Astrocyte of the spinal cord (primary cell): Measurements from ENCODE around the gene CRTAP.

Experiments used
- DNase-seq: peaks from one replicate; pipeline ENCODE4 v3.0.0; 2011; ENCODE audit warnings: low read depth, low spot score
- H3K4me3 ChIP-seq: 2 replicates; pipeline ENCODE4 v1.5.1; 2011; ENCODE audit warnings: low read depth, mild to moderate bottlenecking, low read length, moderate library complexity
- CTCF ChIP-seq: IDR thresholded peaks from 2 replicates; pipeline ENCODE4 v1.5.1; 2012; ENCODE audit warnings: low read depth, mild to moderate bottlenecking, low read length, inconsistent platforms
- in situ Hi-C: cut with HindIII; loops from 2 replicates; pipeline ENCODE4 v1.10.0; 2017; ENCODE audit warnings: low sequenced_read_pairs

Gene CRTAP

GRCh38 chr3:33167284-33167683 lies 53.5 kb downstream of the CRTAP start:
- in situ Hi-C loops: no loop called here
- no peak for DNase-seq
- H3K4me3 ChIP-seq: no peak overlapping the region
- TF ChIP-seq CTCF: no peak

- H3K4me3 ChIP-seq: no peak overlapping the region
- peak; percentile 7 for TF ChIP-seq CTCF
- peak; percentile 86 for DNase-seq
- in situ Hi-C loops: no loop called here
These were observed 54.0 kb downstream of the CRTAP start for GRCh38 chr3:33167716-33168336.

GRCh38 chr3:33170531-33170930 lies 56.7 kb downstream of the CRTAP start:
- no peak for DNase-seq
- no peak overlapping the region for H3K4me3 ChIP-seq
- in situ Hi-C loops: no loop called here
- TF ChIP-seq CTCF: no peak

GRCh38 chr3:33171580-33171979 lies 57.8 kb downstream of the CRTAP start:
- H3K4me3 ChIP-seq: no peak overlapping the region
- no peak for TF ChIP-seq CTCF
- no peak for DNase-seq
- in situ Hi-C loops: no loop called here

GRCh38 chr3:33173103-33173502 lies 59.3 kb downstream of the CRTAP start:
- no peak overlapping the region for H3K4me3 ChIP-seq
- no peak for TF ChIP-seq CTCF
- in situ Hi-C loops: no loop called here
- DNase-seq: no peak

GRCh38 chr3:33173672-33174071 lies 59.9 kb downstream of the CRTAP start:
- in situ Hi-C loops: no loop called here
- TF ChIP-seq CTCF: no peak
- no peak for DNase-seq
- no peak overlapping the region for H3K4me3 ChIP-seq

- no peak for TF ChIP-seq CTCF
- in situ Hi-C loops: no loop called here
- no peak overlapping the region for H3K4me3 ChIP-seq
- DNase-seq: no peak
These were observed 60.3 kb downstream of the CRTAP start for GRCh38 chr3:33174095-33174494.
